Gastroesophageal sphincter (tissue), 4 donors: ENCODE data around the gene FNDC11. TPM values are rescaled to one million over a fixed set of nuclear protein-coding genes. Genes with fewer than 3 reads are reported as not detected.
"Not testable (repeated sequence)": the region's sequence is repeated elsewhere in the genome, so short reads cannot be mapped to it uniquely, and the experiment has no call there.

Experiments
- ATAC-seq: fragments of 150-250 bp; one replicate; pipeline ENCODE4 v1.9.1; 2016; ENCODE audit warnings: mild to moderate bottlenecking, moderate library complexity
- H3K27ac ChIP-seq, 4 donors: fragments of 200-600 bp; sonication (generic) in 3 of 4; 1 replicate in 3 of 4; 2 replicates in 1 of 4; pipeline ENCODE4 v1.5.1; 2016 to 2019
- H3K27me3 ChIP-seq: fragments of 200-600 bp; sonication (generic); one replicate; pipeline ENCODE4 v1.5.1; 2019
- H3K36me3 ChIP-seq, 2 donors: fragments of 200-600 bp; sonication (generic); one replicate each; pipeline ENCODE4 v1.5.1; 2019; ENCODE audit warnings: control low read depth in 1 of 2
- H3K4me1 ChIP-seq, 3 donors: fragments of 200-600 bp; sonication (generic); 1 replicate in 2 of 3; 2 replicates in 1 of 3; pipeline ENCODE4 v1.5.1; 2016 to 2019; ENCODE audit warnings: control low read depth in 2 of 3
- H3K4me3 ChIP-seq, 2 donors: fragments of 200-600 bp; sonication (generic); one replicate each; pipeline ENCODE4 v1.5.1; 2019; ENCODE audit warnings: mild to moderate bottlenecking in 1 of 2, moderate library complexity in 1 of 2
- H3K9me3 ChIP-seq, 3 donors: fragments of 200-600 bp; sonication (generic); one replicate each; pipeline ENCODE4 v1.5.1; 2017 to 2019; ENCODE audit warnings: control low read depth in 2 of 3
- EP300 ChIP-seq: sonication (generic); formaldehyde crosslinking; IDR thresholded peaks from one replicate; pipeline ENCODE4 v1.6.1; 2017; ENCODE audit warnings: antibody characterized with exemption, mild to moderate bottlenecking
- POLR2A ChIP-seq, 2 donors: fragments of 450-650 bp; IDR thresholded peaks; one replicate each; pipeline ENCODE4 v1.6.1; 2017; ENCODE audit warnings: antibody characterized with exemption in 2 of 2, mild to moderate bottlenecking in 2 of 2, moderate library complexity in 1 of 2
- POLR2AphosphoS5 ChIP-seq: sonication (generic); formaldehyde crosslinking; IDR thresholded peaks from one replicate; pipeline ENCODE4 v1.6.1; 2017; ENCODE audit warnings: antibody characterized with exemption
- WGBS, 2 donors: methylation state at CpG; one replicate each; pipeline ENCODE4 v1.1.5; 2018; ENCODE audit warnings: low coverage in 1 of 2; 5-methylcytosine and 5-hydroxymethylcytosine counted together
- total RNA-seq, 4 donors: library from RNA; depleted of rRNA; stranded (reverse); fragments of >200 nt; gene quantifications; one replicate each; pipeline ENCODE4 v1.1.0, GENCODE V29; 2016
- TF ChIP-seq, protein P1 (sequence below), 4 experiments: fragments of 200-600 bp in 2 of 4; fragments of 450-650 bp in 2 of 4; sonication (generic) in 1 of 4; IDR thresholded peaks; one replicate each; pipeline ENCODE4 v1.5.1; 2017 to 2019; ENCODE audit warnings: antibody characterized with exemption in 4 of 4, mild to moderate bottlenecking in 2 of 4, moderate library complexity in 2 of 4

FNDC11 gene
- total RNA-seq, 4 donors from 2014 or later: 0.27 TPM; not detected in 3

DNA sequence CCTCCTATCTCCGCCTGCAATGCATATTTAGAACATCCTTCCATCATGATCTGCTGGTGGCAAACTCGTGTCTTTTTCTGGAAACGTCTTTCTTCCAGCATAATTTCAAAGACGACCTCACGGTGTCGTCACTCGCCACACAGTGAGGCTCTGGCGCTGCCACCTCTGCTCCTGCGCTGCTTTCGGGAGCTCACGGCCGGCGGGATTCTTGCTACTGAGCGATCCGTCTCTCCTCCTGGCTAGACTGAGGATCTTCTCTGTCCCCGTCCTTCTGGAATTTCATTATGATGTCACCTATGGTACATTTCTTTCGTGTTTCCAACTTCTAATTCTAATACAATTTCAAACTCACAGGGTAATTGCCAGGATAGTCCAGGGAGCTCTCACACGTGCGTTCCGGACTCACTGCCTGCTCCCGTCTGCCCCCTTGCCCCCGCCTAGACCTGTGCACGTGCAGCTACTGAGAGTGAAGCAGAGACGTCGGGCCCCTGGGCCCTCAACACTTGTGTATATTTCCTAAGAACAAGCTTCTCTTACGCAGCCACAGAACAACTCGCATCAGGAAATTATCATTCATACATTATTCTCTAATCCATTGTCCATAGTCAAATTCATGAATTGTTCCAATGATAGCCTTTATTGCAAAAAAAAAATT, 45.6 kb downstream of the FNDC11 start:
- no peak for TF ChIP-seq EP300
- TF ChIP-seq POLR2A (IDR thresholded peaks at IDR 0.05): no peak
- TF ChIP-seq POLR2AphosphoS5: no peak
- TF ChIP-seq, protein P1, sequence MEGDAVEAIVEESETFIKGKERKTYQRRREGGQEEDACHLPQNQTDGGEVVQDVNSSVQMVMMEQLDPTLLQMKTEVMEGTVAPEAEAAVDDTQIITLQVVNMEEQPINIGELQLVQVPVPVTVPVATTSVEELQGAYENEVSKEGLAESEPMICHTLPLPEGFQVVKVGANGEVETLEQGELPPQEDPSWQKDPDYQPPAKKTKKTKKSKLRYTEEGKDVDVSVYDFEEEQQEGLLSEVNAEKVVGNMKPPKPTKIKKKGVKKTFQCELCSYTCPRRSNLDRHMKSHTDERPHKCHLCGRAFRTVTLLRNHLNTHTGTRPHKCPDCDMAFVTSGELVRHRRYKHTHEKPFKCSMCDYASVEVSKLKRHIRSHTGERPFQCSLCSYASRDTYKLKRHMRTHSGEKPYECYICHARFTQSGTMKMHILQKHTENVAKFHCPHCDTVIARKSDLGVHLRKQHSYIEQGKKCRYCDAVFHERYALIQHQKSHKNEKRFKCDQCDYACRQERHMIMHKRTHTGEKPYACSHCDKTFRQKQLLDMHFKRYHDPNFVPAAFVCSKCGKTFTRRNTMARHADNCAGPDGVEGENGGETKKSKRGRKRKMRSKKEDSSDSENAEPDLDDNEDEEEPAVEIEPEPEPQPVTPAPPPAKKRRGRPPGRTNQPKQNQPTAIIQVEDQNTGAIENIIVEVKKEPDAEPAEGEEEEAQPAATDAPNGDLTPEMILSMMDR (IDR thresholded peaks at IDR 0.05): no peak
- no peaks in the 10 kb centered on the region for H3K9me3 ChIP-seq
- peaks cover 0 to 99% of the 10 kb centered on the region in 2 donors for H3K36me3 ChIP-seq
- no peak overlapping the region for H3K4me3 ChIP-seq
- H3K4me1 ChIP-seq: peaks cover 0 to 1% (median 0%) of the 10 kb centered on the region in 3 donors
- WGBS, 2 donors: 82 to 91% methylated on average over 27 of the region's 27 CpGs
- H3K27me3 ChIP-seq: no peaks in the 10 kb centered on the region
- no peak overlapping the region for H3K27ac ChIP-seq
- ATAC-seq: no peak

DNA sequence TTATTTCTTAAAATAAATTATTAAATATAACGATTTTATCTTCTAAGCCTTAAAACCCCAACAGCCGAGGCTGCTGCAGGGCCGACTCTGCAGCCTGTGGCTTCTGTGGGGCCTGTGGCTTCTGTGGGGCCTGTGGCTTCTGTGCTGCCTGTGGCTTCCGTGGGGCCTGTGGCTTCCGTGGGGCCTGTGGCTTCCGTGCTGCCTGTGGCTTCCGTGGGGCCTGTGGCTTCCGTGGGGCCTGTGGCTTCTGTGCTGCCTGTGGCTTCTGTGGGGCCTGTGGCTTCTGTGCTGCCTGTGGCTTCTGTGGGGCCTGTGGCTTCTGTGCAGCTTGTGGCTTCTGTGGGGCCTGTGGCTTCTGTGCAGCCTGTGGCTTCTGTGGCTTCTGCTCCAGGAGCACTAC, 47.7 kb downstream of the FNDC11 start:
- not testable (repeated sequence) for H3K27me3 ChIP-seq, H3K4me3 ChIP-seq, ATAC-seq, H3K27ac ChIP-seq, H3K4me1 ChIP-seq, H3K9me3 ChIP-seq
- peaks cover 0 to 81% of the 10 kb centered on the region in 2 donors for H3K36me3 ChIP-seq
- 66 to 89% methylated on average over 3 to 5 of the region's 8 CpGs for WGBS, 2 donors

DNA sequence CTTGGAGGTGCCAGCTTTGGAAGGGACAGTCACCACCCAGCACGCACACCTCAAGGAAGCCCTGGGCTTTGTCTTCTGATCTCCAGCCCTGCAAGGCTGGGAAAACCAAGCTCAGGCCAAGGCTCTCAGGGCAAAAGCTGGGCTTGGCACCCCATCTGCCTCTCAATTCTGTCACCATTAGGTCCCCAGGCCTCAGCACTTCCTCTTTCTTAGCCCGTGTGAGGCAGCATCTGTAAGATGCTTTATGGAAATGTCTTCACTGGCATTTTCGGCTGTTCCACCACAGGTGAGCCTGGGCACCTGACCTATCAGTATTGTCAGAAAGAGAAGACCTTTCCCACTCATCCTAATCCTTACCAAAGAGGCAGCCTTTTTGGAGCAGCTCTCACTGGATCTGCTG, 48.4 kb downstream of the FNDC11 start:
- ATAC-seq: no peak
- no peak overlapping the region for H3K4me3 ChIP-seq
- H3K4me1 ChIP-seq: no peaks in the 10 kb centered on the region
- H3K27me3 ChIP-seq: no peaks in the 10 kb centered on the region
- no peak overlapping the region for H3K27ac ChIP-seq
- TF ChIP-seq, protein P1 (IDR thresholded peaks at IDR 0.05): no peak
- no peak for TF ChIP-seq POLR2A (IDR thresholded peaks at IDR 0.05)
- TF ChIP-seq POLR2AphosphoS5: no peak
- TF ChIP-seq EP300: no peak
- no peaks in the 10 kb centered on the region for H3K9me3 ChIP-seq
- peaks cover 0 to 74% of the 10 kb centered on the region in 2 donors for H3K36me3 ChIP-seq
- WGBS, 2 donors: 50 to 100% methylated on average over 1 to 2 of the region's 3 CpGs

Other genes starting within 250 kb of the FNDC11 start
- not detected for gene CHRNA4, start 192.8 kb upstream of the FNDC11 start, total RNA-seq
- gene KCNQ2, start 81.5 kb upstream of the FNDC11 start, total RNA-seq: under 1 TPM in 3 of 4 donors, not detected in 1; 0.19 to 0.40 (median 0.40) TPM
- 1 to 10 TPM in 3 of 4 donors, under 1 TPM in 1; 0.47 to 6.5 (median 3.4) TPM for gene EEF1A2, start 55.1 kb upstream of the FNDC11 start, total RNA-seq
- 100 to 1,000 TPM; 114 to 256 (median 162) TPM for gene PPDPF, start 33.4 kb upstream of the FNDC11 start, total RNA-seq
- 1 to 10 TPM in 1 of 4 donors, under 1 TPM in 2, not detected in 1; 0.13 to 2.1 (median 0.42) TPM for gene PTK6, start 16.8 kb upstream of the FNDC11 start, total RNA-seq
- not detected for gene SRMS, start 6.4 kb upstream of the FNDC11 start, total RNA-seq
- 10 to 100 TPM; 14.2 to 22.2 (median 20.2) TPM for gene HELZ2, start 20.1 kb downstream of the FNDC11 start, total RNA-seq
- 10 to 100 TPM in 3 of 4 donors, 1 to 10 TPM in 1; 9.8 to 16.1 (median 12.1) TPM for gene GMEB2, start 72.9 kb downstream of the FNDC11 start, total RNA-seq
- 10 to 100 TPM; 13.7 to 31.6 (median 17.0) TPM for gene STMN3, start 99.3 kb downstream of the FNDC11 start, total RNA-seq
- gene RTEL1, start 104.2 kb downstream of the FNDC11 start, total RNA-seq: 10 to 100 TPM in 3 of 4 donors, 1 to 10 TPM in 1; 7.1 to 43.7 (median 18.7) TPM
- 10 to 100 TPM in 3 of 4 donors, 1 to 10 TPM in 1; 8.9 to 27.8 (median 15.4) TPM for gene TNFRSF6B, start 142.5 kb downstream of the FNDC11 start, total RNA-seq
- gene ARFRP1, start 153.8 kb downstream of the FNDC11 start, total RNA-seq: 10 to 100 TPM; 38.9 to 56.4 (median 49.0) TPM
- 10 to 100 TPM; 21.7 to 51.7 (median 32.9) TPM for gene ZGPAT, start 153.9 kb downstream of the FNDC11 start, total RNA-seq
- gene LIME1, start 182.5 kb downstream of the FNDC11 start, total RNA-seq: 10 to 100 TPM in 1 of 4 donors, 1 to 10 TPM in 3; 4.7 to 17.0 (median 7.2) TPM
- gene SLC2A4RG, start 185.6 kb downstream of the FNDC11 start, total RNA-seq: 10 to 100 TPM; 36.5 to 98.7 (median 59.9) TPM